GM23338 (cell line): ENCODE results near the gene SMAD9. TPM values are rescaled to one million over a fixed set of nuclear protein-coding genes. Genes with fewer than 3 reads are reported as not detected.

Experiments
- ATAC-seq: fragments of 200-7000 bp; cut with Tn5 transposase; 3 replicates; pipeline ENCODE4 v1.9.1; 2020
- DNase-seq: peaks from one replicate; pipeline ENCODE4 v3.0.0-alpha.2; 2015; ENCODE audit warnings: low spot score
- H2AFZ ChIP-seq: fragments of 200-600 bp; sonication (generic); 2 replicates; pipeline ENCODE4 v1.8.0; 2016; ENCODE audit warnings: antibody characterized with exemption, mild to moderate bottlenecking, moderate library complexity
- H3F3A ChIP-seq: fragments of 200-600 bp; sonication (generic); replicated peaks from 2 replicates; pipeline ENCODE4 v1.8.0; 2017; ENCODE audit warnings: antibody characterized with exemption, mixed run types, low read depth
- H3K27ac ChIP-seq: fragments of 200-600 bp; sonication (generic); 2 replicates; pipeline ENCODE4 v1.6.1; 2016; ENCODE audit warnings: low read depth
- H3K27me3 ChIP-seq: fragments of 200-600 bp; sonication (generic); 2 replicates; pipeline ENCODE4 v1.8.0; 2016; ENCODE audit warnings: mild to moderate bottlenecking, mixed run types, moderate library complexity; ENCODE audit not compliant: insufficient read depth
- H3K36me3 ChIP-seq: fragments of 200-600 bp; sonication (generic); 2 replicates; pipeline ENCODE4 v1.8.0; 2016; ENCODE audit warnings: mild to moderate bottlenecking; ENCODE audit not compliant: insufficient read depth
- H3K4me1 ChIP-seq: fragments of 200-600 bp; sonication (generic); 2 replicates; pipeline ENCODE4 v1.8.0; 2016; ENCODE audit warnings: mild to moderate bottlenecking, moderate library complexity; ENCODE audit not compliant: insufficient read depth
- H3K4me2 ChIP-seq: fragments of 200-600 bp; sonication (generic); 2 replicates; pipeline ENCODE4 v1.7.1; 2017; ENCODE audit warnings: mixed run types
- H3K4me3 ChIP-seq: fragments of 200-600 bp; sonication (generic); 2 replicates; pipeline ENCODE4 v1.6.1; 2016; ENCODE audit warnings: mixed run types
- H3K79me2 ChIP-seq: fragments of 200-600 bp; sonication (generic); replicated peaks from 2 replicates; pipeline ENCODE4 v1.8.0; 2017; ENCODE audit warnings: mild to moderate bottlenecking; ENCODE audit not compliant: insufficient read depth
- H3K9me2 ChIP-seq: fragments of 200-600 bp; sonication (generic); 2 replicates; pipeline ENCODE4 v1.8.0; 2017; ENCODE audit not compliant: insufficient read depth
- H4K20me1 ChIP-seq: fragments of 200-600 bp; sonication (generic); replicated peaks from 2 replicates; pipeline ENCODE4 v1.8.0; 2017; ENCODE audit warnings: mild to moderate bottlenecking; ENCODE audit not compliant: insufficient read depth
- H3K27ac Mint-ChIP-seq: 2 replicates; pipeline ENCODE4 v1.8.0; 2020; ENCODE audit warnings: inconsistent platforms, mild to moderate bottlenecking, moderate library complexity, mixed read lengths
- H3K27me3 Mint-ChIP-seq: 3 replicates; pipeline ENCODE4 v1.8.0; 2022; ENCODE audit warnings: low read depth, mild to moderate bottlenecking, moderate library complexity, mixed read lengths, inconsistent platforms; ENCODE audit not compliant: insufficient read depth, poor library complexity
- H3K36me3 Mint-ChIP-seq: 3 replicates; pipeline ENCODE4 v1.8.0; 2021; ENCODE audit warnings: low read depth, mild to moderate bottlenecking, inconsistent platforms, moderate library complexity, mixed read lengths
- H3K4me1 Mint-ChIP-seq: 3 replicates; pipeline ENCODE4 v1.8.0; 2020; ENCODE audit warnings: mild to moderate bottlenecking, inconsistent platforms, mixed read lengths
- H3K4me3 Mint-ChIP-seq: 3 replicates; pipeline ENCODE4 v1.8.0; 2021; ENCODE audit warnings: moderate library complexity, mild to moderate bottlenecking, inconsistent platforms, mixed read lengths
- H3K9me3 Mint-ChIP-seq: 3 replicates; pipeline ENCODE4 v1.8.0; 2020; ENCODE audit warnings: moderate library complexity, mild to moderate bottlenecking, inconsistent platforms, mixed read lengths
- CREB1 ChIP-seq: fragments of 250-450 bp; sonication (Bioruptor Pico); IDR thresholded peaks from 2 replicates; pipeline ENCODE4 v1.5.0; 2020; ENCODE audit warnings: low read depth, mild to moderate bottlenecking, moderate library complexity
- CTCF ChIP-seq, 2 experiments: fragments of 200-600 bp in 1 of 2; sonication (generic) in 1 of 2; conservative IDR thresholded peaks; 2 replicates each; pipeline versions ENCODE4 v1.5.1 to v1.6.1; 2016 to 2017; ENCODE audit warnings: antibody characterized with exemption in 2 of 2, low read depth in 2 of 2, mild to moderate bottlenecking in 2 of 2, moderate library complexity in 1 of 2
- ETS1 ChIP-seq: IDR thresholded peaks from 2 replicates; pipeline ENCODE4 v1.6.1; 2016; ENCODE audit warnings: antibody characterized with exemption
- EZH2 ChIP-seq: fragments of 200-600 bp; sonication (generic); IDR thresholded peaks from one replicate; pipeline ENCODE4 v1.8.0; 2017; ENCODE audit warnings: antibody characterized with exemption, mild to moderate bottlenecking, low read depth; ENCODE audit not compliant: unreplicated experiment
- EZH2phosphoT487 ChIP-seq: fragments of 200-600 bp; sonication (generic); IDR thresholded peaks from one replicate; pipeline ENCODE4 v1.8.1; 2018; ENCODE audit warnings: antibody characterized with exemption; ENCODE audit not compliant: unreplicated experiment
- JUNB ChIP-seq: IDR thresholded peaks from one replicate; pipeline ENCODE4 v1.6.1; 2016; ENCODE audit warnings: antibody characterized with exemption; ENCODE audit not compliant: unreplicated experiment
- NANOG ChIP-seq: IDR thresholded peaks from 2 replicates; pipeline ENCODE4 v1.6.1; 2016; ENCODE audit warnings: antibody characterized with exemption, borderline replicate concordance
- POLR2AphosphoS5 ChIP-seq: IDR thresholded peaks from 2 replicates; pipeline ENCODE4 v1.6.1; 2016; ENCODE audit warnings: antibody characterized with exemption, low read depth
- REST ChIP-seq: IDR thresholded peaks from one replicate; pipeline ENCODE4 v1.6.1; 2018; ENCODE audit warnings: antibody characterized with exemption; ENCODE audit not compliant: unreplicated experiment
- STAT1 ChIP-seq: IDR thresholded peaks from one replicate; pipeline ENCODE4 v1.6.1; 2016; ENCODE audit warnings: antibody characterized with exemption; ENCODE audit not compliant: unreplicated experiment
- ZNF114 ChIP-seq: fragments of 250-450 bp; sonication (Bioruptor Pico); IDR thresholded peaks from 2 replicates; pipeline ENCODE4 v1.5.0; 2020; ENCODE audit warnings: mild to moderate bottlenecking, moderate library complexity
- ZNF331 ChIP-seq: fragments of 250-450 bp; sonication (Bioruptor Pico); IDR thresholded peaks from 2 replicates; pipeline ENCODE4 v1.5.0; 2020; ENCODE audit warnings: low read depth, mild to moderate bottlenecking, moderate library complexity
- polyA plus RNA-seq: library from polyadenylated mRNA; unstranded; fragments of >200 nt; fragmentation: Nextera tagmentation; extraction: Ambion mirVana; gene quantifications from 2 replicates; pipeline ENCODE4 v1.2.1, GENCODE V29; 2016
- total RNA-seq: library from RNA; depleted of rRNA; stranded (reverse); fragments of >200 nt; shearing (Covaris generic); gene quantifications from 2 replicates; pipeline ENCODE4 v1.2.3, GENCODE V29; 2014

Gene SMAD9
- total and polyA plus RNA-seq, 2 experiments from 2014 or later, result 0.95 to 1.3 TPM

GRCh38 chr13:36924001-36924400 is 4.0 kb upstream of the SMAD9 start:
- no peaks in the 10 kb centered on the region for H3K9me3 Mint-ChIP-seq
- H3K9me2 ChIP-seq, result no peaks in the 10 kb centered on the region
- no peak for DNase-seq
- no peak for ATAC-seq
- H3K4me1 ChIP-seq, result peaks cover 6% of the 10 kb centered on the region; the same call in 1 of the 2 replicates
- H3K27ac Mint-ChIP-seq, result no peak overlapping the region
- peaks cover 20% of the 10 kb centered on the region for H3K27me3 ChIP-seq
- H3K4me3 Mint-ChIP-seq, result no peak overlapping the region
- no peaks in the 10 kb centered on the region for H3K36me3 ChIP-seq
- H3K36me3 Mint-ChIP-seq, result no peaks in the 10 kb centered on the region
- H3K27me3 Mint-ChIP-seq, result peaks cover 10% of the 10 kb centered on the region
- no peak overlapping the region for H3K27ac ChIP-seq
- no peaks in the 10 kb centered on the region for H3K79me2 ChIP-seq
- peaks cover 2% of the 10 kb centered on the region; the same call in 2 of the 3 replicates for H3K4me1 Mint-ChIP-seq
- H2AFZ ChIP-seq, result no peak overlapping the region
- peaks cover 12% of the 10 kb centered on the region; the same call in 1 of the 2 replicates for H3F3A ChIP-seq
- no peak overlapping the region for H3K4me2 ChIP-seq
- no peaks in the 10 kb centered on the region; the same call in 1 of the 2 replicates for H4K20me1 ChIP-seq
- TF ChIP-seq CREB1 (CRISPR knock-in tag) (no peak), ZNF331 (CRISPR knock-in tag) (no peak), ZNF114 (CRISPR knock-in tag) (no peak), JUNB (no peak), NANOG (no peak), EZH2 (no peak), STAT1 (no peak), ETS1 (no peak), POLR2AphosphoS5 (no peak)
- H3K4me3 ChIP-seq, result no peak overlapping the region

GRCh38 chr13:36921631-36922301 is 1.7 kb upstream of the SMAD9 start:
- no peaks in the 10 kb centered on the region for H3K36me3 ChIP-seq
- H3K9me2 ChIP-seq, result no peaks in the 10 kb centered on the region
- H3K27ac ChIP-seq, result no peak overlapping the region
- ATAC-seq (no peak), DNase-seq (no peak)
- H3K79me2 ChIP-seq, result no peaks in the 10 kb centered on the region
- no peak overlapping the region for H3K4me2 ChIP-seq
- Mint-ChIP-seq H3K36me3 (no peaks in the 10 kb centered on the region), H3K4me1 (peaks cover 8% of the 10 kb centered on the region; the same call in 2 of the 3 replicates), H3K27me3 (peaks cover 23% of the 10 kb centered on the region), H3K9me3 (no peaks in the 10 kb centered on the region), H3K4me3 (no peak overlapping the region), H3K27ac (no peak overlapping the region)
- peaks cover 15% of the 10 kb centered on the region; the same call in 1 of the 2 replicates for H3F3A ChIP-seq
- H3K4me3 ChIP-seq, result no peak overlapping the region
- peaks cover 15% of the 10 kb centered on the region for H3K4me1 ChIP-seq
- H2AFZ ChIP-seq, result no peak overlapping the region
- no peaks in the 10 kb centered on the region; the same call in 1 of the 2 replicates for H4K20me1 ChIP-seq
- H3K27me3 ChIP-seq, result peaks cover 42% of the 10 kb centered on the region
- TF ChIP-seq JUNB, result no peak
- TF ChIP-seq POLR2AphosphoS5, result no peak
- no peak for TF ChIP-seq EZH2phosphoT487
- TF ChIP-seq CTCF (conservative IDR thresholded peaks at IDR 0.05; ENCODE audit: low read depth in 2 of 2), result no peak
- no peak for TF ChIP-seq NANOG
- TF ChIP-seq ETS1, result no peak
- no peak for TF ChIP-seq ZNF331 (CRISPR knock-in tag)
- no peak for TF ChIP-seq REST
